HG03060 (cell line): Measurements from ENCODE around the gene MYO5A.
"Not testable (repeated sequence)": the region's sequence is repeated elsewhere in the genome, so short reads cannot be mapped to it uniquely, and the experiment has no call there.

Source experiments
- ATAC-seq: cut with Tn5 transposase; IDR thresholded peaks from one replicate; pipeline ENCODE4 v1.9.1; 2021; ENCODE audit warnings: low read depth, moderate number of reproducible peaks; ENCODE audit not compliant: unreplicated experiment

MYO5A gene

GRCh38 chr15:52427804-52428203 lies 100.9 kb downstream of the MYO5A start:
- no peak for ATAC-seq

GRCh38 chr15:52424856-52425431 lies 103.7 kb downstream of the MYO5A start:
- ATAC-seq = no peak

GRCh38 chr15:52423852-52424251 lies 104.8 kb downstream of the MYO5A start:
- ATAC-seq = no peak

GRCh38 chr15:52422001-52422400 lies 106.7 kb downstream of the MYO5A start:
- no peak for ATAC-seq

GRCh38 chr15:52421029-52421428 lies 107.7 kb downstream of the MYO5A start:
- peak; percentile 60 for ATAC-seq

- no peak for ATAC-seq
These were observed 109.2 kb downstream of the MYO5A start for GRCh38 chr15:52419494-52419893.

- ATAC-seq = no peak
These were observed 110.7 kb downstream of the MYO5A start for GRCh38 chr15:52417957-52418356.

GRCh38 chr15:52417521-52417920 lies 111.2 kb downstream of the MYO5A start:
- ATAC-seq = no peak

- not testable (repeated sequence) for ATAC-seq
These were observed 112.1 kb downstream of the MYO5A start for GRCh38 chr15:52416566-52416965.

GRCh38 chr15:52415628-52416027 lies 113.1 kb downstream of the MYO5A start:
- no peak for ATAC-seq

- ATAC-seq = no peak
These were observed 113.7 kb downstream of the MYO5A start for GRCh38 chr15:52414936-52415335.

GRCh38 chr15:52408823-52409222 lies 119.9 kb downstream of the MYO5A start:
- no peak for ATAC-seq

GRCh38 chr15:52407374-52407773 lies 121.3 kb downstream of the MYO5A start:
- ATAC-seq = no peak

- no peak for ATAC-seq
These were observed 122.1 kb downstream of the MYO5A start for GRCh38 chr15:52406601-52407000.

- ATAC-seq = no peak
These were observed 122.8 kb downstream of the MYO5A start for GRCh38 chr15:52405856-52406255.

- no peak for ATAC-seq
These were observed 131.6 kb downstream of the MYO5A start for GRCh38 chr15:52397118-52397517.

- ATAC-seq = no peak
These were observed 134.6 kb downstream of the MYO5A start for GRCh38 chr15:52394118-52394517.

- no peak for ATAC-seq
These were observed 136.5 kb downstream of the MYO5A start for GRCh38 chr15:52392008-52392687.

GRCh38 chr15:52391069-52391468 lies 137.6 kb downstream of the MYO5A start:
- no peak for ATAC-seq

GRCh38 chr15:52385670-52386069 lies 143.0 kb downstream of the MYO5A start:
- no peak for ATAC-seq

- ATAC-seq = peak; percentile 26
These were observed 145.5 kb downstream of the MYO5A start for GRCh38 chr15:52383100-52383588.

GRCh38 chr15:52382647-52383046 lies 146.0 kb downstream of the MYO5A start:
- ATAC-seq = no peak
